Endodermal cell (in vitro differentiated cells): ENCODE results near the gene SPTLC2. TPM values are rescaled to one million over a fixed set of nuclear protein-coding genes. Genes with fewer than 3 reads are reported as not detected.

Experiments
- DNase-seq: peaks from one replicate; pipeline ENCODE4 v3.0.0-alpha.2; 2017
- H3K27ac ChIP-seq: 2 replicates; pipeline ENCODE4 v1.5.1; 2013; ENCODE audit warnings: mild to moderate bottlenecking, low read depth, low read length, moderate library complexity
- H3K27me3 ChIP-seq: 2 replicates; pipeline ENCODE4 v1.6.1; 2013; ENCODE audit warnings: mild to moderate bottlenecking, low read length, moderate library complexity; ENCODE audit not compliant: insufficient read depth, control insufficient read depth, poor library complexity, severe bottlenecking
- H3K36me3 ChIP-seq: 2 replicates; pipeline ENCODE4 v1.7.0; 2013; ENCODE audit warnings: mild to moderate bottlenecking, low read length, moderate library complexity; ENCODE audit not compliant: control insufficient read depth, insufficient read depth
- H3K4me1 ChIP-seq: one replicate; pipeline ENCODE4 v1.7.0; 2013; ENCODE audit warnings: low read length; ENCODE audit not compliant: control insufficient read depth, insufficient read depth
- H3K4me3 ChIP-seq: 2 replicates; pipeline ENCODE4 v1.5.1; 2013; ENCODE audit warnings: mild to moderate bottlenecking, low read length, moderate library complexity
- H3K9ac ChIP-seq: 2 replicates; pipeline ENCODE4 v1.6.1; 2013; ENCODE audit warnings: mild to moderate bottlenecking, low read length, moderate library complexity; ENCODE audit not compliant: poor library complexity, severe bottlenecking; ENCODE audit errors: extremely low read depth
- H3K9me3 ChIP-seq: 2 replicates; pipeline ENCODE4 v1.6.1; 2013; ENCODE audit warnings: mild to moderate bottlenecking, low read length, moderate library complexity; ENCODE audit not compliant: control insufficient read depth
- H3K27ac Mint-ChIP-seq: 2 replicates; pipeline ENCODE4 v1.8.0; 2020; ENCODE audit warnings: mixed read lengths
- H3K27me3 Mint-ChIP-seq: 2 replicates; pipeline ENCODE4 v1.8.0; 2021; ENCODE audit warnings: mild to moderate bottlenecking, mixed read lengths; ENCODE audit not compliant: insufficient read depth
- H3K36me3 Mint-ChIP-seq: 2 replicates; pipeline ENCODE4 v1.8.0; 2020; ENCODE audit warnings: low read depth, mixed read lengths
- H3K4me1 Mint-ChIP-seq: 2 replicates; pipeline ENCODE4 v1.8.0; 2020; ENCODE audit warnings: mixed read lengths
- H3K4me3 Mint-ChIP-seq: 2 replicates; pipeline ENCODE4 v1.8.0; 2020; ENCODE audit warnings: mild to moderate bottlenecking, moderate library complexity, mixed read lengths
- H3K9me3 Mint-ChIP-seq: 2 replicates; pipeline ENCODE4 v1.8.0; 2020; ENCODE audit warnings: mild to moderate bottlenecking, mixed read lengths
- WGBS, 2 experiments: methylation state at CpG; one replicate each; pipeline versions ENCODE4 v1.1.5 to v1.1.7; 2013; ENCODE audit warnings: missing lambda C conversion rate in 2 of 2, mixed read lengths in 1 of 2; ENCODE audit not compliant: insufficient coverage in 1 of 2, insufficient read length in 1 of 2; 5-methylcytosine and 5-hydroxymethylcytosine counted together
- total RNA-seq, 2 donors: library from RNA; stranded (reverse); fragmentation: NEBNext Ultra II Directional in 1 of 2; extraction: Animal tissue kit (Norgen Biotek cat#: 25700) in 1 of 2; gene quantifications; 2 replicates in 1 of 2; 3 replicates in 1 of 2; pipeline ENCODE4 v1.2.1, GENCODE V29; 2021
- TF ChIP-seq, protein P1 (sequence below): fragments of 200-600 bp; sonication (generic); conservative IDR thresholded peaks from 2 replicates; pipeline ENCODE4 v1.5.0; 2021; ENCODE audit warnings: antibody characterized with exemption, mild to moderate bottlenecking

The SPTLC2 gene
- total RNA-seq, 2 donors from 2014 or later: 32.6 to 32.7 TPM

- H3K9me3 ChIP-seq: no peaks in the 10 kb centered on the region
- no peaks in the 10 kb centered on the region for H3K4me1 ChIP-seq
- peak overlapping the region; percentile 36 for H3K27ac ChIP-seq
- H3K27me3 ChIP-seq: no peaks in the 10 kb centered on the region
- peak; percentile 72 for DNase-seq
- Mint-ChIP-seq H3K27me3 (no peaks in the 10 kb centered on the region), H3K9me3 (no peaks in the 10 kb centered on the region), H3K27ac (no peak overlapping the region), H3K4me3 (no peak overlapping the region), H3K36me3 (no peaks in the 10 kb centered on the region), H3K4me1 (peaks cover 11% of the 10 kb centered on the region)
- TF ChIP-seq, protein P1, sequence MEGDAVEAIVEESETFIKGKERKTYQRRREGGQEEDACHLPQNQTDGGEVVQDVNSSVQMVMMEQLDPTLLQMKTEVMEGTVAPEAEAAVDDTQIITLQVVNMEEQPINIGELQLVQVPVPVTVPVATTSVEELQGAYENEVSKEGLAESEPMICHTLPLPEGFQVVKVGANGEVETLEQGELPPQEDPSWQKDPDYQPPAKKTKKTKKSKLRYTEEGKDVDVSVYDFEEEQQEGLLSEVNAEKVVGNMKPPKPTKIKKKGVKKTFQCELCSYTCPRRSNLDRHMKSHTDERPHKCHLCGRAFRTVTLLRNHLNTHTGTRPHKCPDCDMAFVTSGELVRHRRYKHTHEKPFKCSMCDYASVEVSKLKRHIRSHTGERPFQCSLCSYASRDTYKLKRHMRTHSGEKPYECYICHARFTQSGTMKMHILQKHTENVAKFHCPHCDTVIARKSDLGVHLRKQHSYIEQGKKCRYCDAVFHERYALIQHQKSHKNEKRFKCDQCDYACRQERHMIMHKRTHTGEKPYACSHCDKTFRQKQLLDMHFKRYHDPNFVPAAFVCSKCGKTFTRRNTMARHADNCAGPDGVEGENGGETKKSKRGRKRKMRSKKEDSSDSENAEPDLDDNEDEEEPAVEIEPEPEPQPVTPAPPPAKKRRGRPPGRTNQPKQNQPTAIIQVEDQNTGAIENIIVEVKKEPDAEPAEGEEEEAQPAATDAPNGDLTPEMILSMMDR: no peak
- WGBS, 2 experiments: 51 to 72% methylated on average over 9 to 11 of the region's 11 CpGs
- H3K4me3 ChIP-seq: no peak overlapping the region
- H3K36me3 ChIP-seq: no peaks in the 10 kb centered on the region
- no peak overlapping the region for H3K9ac ChIP-seq
Observed at GRCh38 chr14:77654001-77654441, 37.6 kb upstream of the SPTLC2 start.

DNA sequence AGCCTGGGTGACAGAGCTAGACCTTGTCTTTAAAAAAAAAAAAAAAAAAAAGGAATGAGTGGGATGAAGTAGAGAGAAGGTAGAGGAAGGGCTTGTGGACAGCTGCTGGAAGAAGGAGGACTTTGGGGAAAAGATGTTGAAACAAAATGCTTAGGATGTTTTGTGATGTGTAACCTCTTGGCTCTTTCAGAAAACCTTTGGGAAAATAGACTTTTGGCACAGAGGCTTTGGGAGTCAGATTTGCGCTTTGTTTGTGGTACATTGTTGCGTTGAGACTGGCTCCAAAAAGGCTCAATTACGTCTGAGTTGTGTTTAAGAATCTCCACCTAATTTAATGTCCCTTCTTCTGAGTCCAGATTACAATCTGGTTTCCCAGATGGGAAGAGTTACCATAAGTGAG is 32.9 kb upstream of the SPTLC2 start:
- peaks cover 4% of the 10 kb centered on the region for H3K4me1 Mint-ChIP-seq
- no peaks in the 10 kb centered on the region for H3K36me3 Mint-ChIP-seq
- WGBS, 2 experiments: 91 to 100% methylated on average over 3 of the region's 3 CpGs
- Histone ChIP-seq H3K27me3 (no peaks in the 10 kb centered on the region), H3K36me3 (no peaks in the 10 kb centered on the region), H3K4me1 (no peaks in the 10 kb centered on the region), H3K9me3 (no peaks in the 10 kb centered on the region), H3K27ac (no peak overlapping the region), H3K4me3 (no peak overlapping the region), H3K9ac (no peak overlapping the region)
- peaks cover 4% of the 10 kb centered on the region for H3K9me3 Mint-ChIP-seq
- H3K4me3 Mint-ChIP-seq: no peak overlapping the region
- no peak for DNase-seq
- TF ChIP-seq, protein P1: no peak
- H3K27me3 Mint-ChIP-seq: peaks cover 4% of the 10 kb centered on the region
- H3K27ac Mint-ChIP-seq: no peak overlapping the region

- 57 to 65% methylated on average over 1 to 2 of the region's 2 CpGs for WGBS, 2 experiments
- peaks cover 4% of the 10 kb centered on the region for H3K9me3 Mint-ChIP-seq
Observed at GRCh38 chr14:77648520-77649200, 32.2 kb upstream of the SPTLC2 start.

More at GRCh38 chr14:77648520-77649200, 32.2 kb upstream of the SPTLC2 start:
- Histone ChIP-seq H3K27ac (no peak overlapping the region), H3K9me3 (no peaks in the 10 kb centered on the region), H3K4me3 (no peak overlapping the region), H3K9ac (no peak overlapping the region), H3K27me3 (no peaks in the 10 kb centered on the region), H3K4me1 (no peaks in the 10 kb centered on the region), H3K36me3 (no peaks in the 10 kb centered on the region)
- no peak overlapping the region for H3K4me3 Mint-ChIP-seq
- H3K36me3 Mint-ChIP-seq: no peaks in the 10 kb centered on the region
- TF ChIP-seq, protein P1: no peak
- no peak for DNase-seq
- H3K27me3 Mint-ChIP-seq: peaks cover 4% of the 10 kb centered on the region
- no peak overlapping the region for H3K27ac Mint-ChIP-seq
- H3K4me1 Mint-ChIP-seq: no peaks in the 10 kb centered on the region
